HepG2 (cell line): ENCODE data around the gene IFT122. TPM values are rescaled to one million over a fixed set of nuclear protein-coding genes. Genes with fewer than 3 reads are reported as not detected.
A peak's percentile ranks its signal among the peaks of the same experiment; 100 is the strongest.

Experiments used
- ASH2L ChIP-seq: fragments of 300-600, 200-600 bp; sonication (generic); IDR thresholded peaks from 2 replicates; pipeline ENCODE4 v1.7.0; 2017; ENCODE audit warnings: low read depth, mild to moderate bottlenecking, moderate library complexity, mixed read lengths, low read length; ENCODE audit not compliant: insufficient read length
- ATF2 ChIP-seq: sonication (generic); formaldehyde crosslinking; IDR thresholded peaks from 2 replicates; pipeline ENCODE4 v1.4.0; 2020; ENCODE audit warnings: missing genetic modification reagents
- CEBPG ChIP-seq: IDR thresholded peaks from 2 replicates; pipeline ENCODE4 v1.6.1; 2016
- CHD4 ChIP-seq: fragments of 200-600 bp; sonication (generic); IDR thresholded peaks from 2 replicates; pipeline ENCODE4 v1.7.0; 2017; ENCODE audit warnings: mild to moderate bottlenecking, low read length, borderline replicate concordance
- E2F1 ChIP-seq: sonication (generic); formaldehyde crosslinking; IDR thresholded peaks from 2 replicates; pipeline ENCODE4 v1.5.0; 2020; ENCODE audit warnings: missing genetic modification reagents
- GPBP1L1 ChIP-seq: sonication (generic); formaldehyde crosslinking; IDR thresholded peaks from 2 replicates; pipeline ENCODE4 v1.5.0; 2020; ENCODE audit warnings: mild to moderate bottlenecking, missing genetic modification reagents
- MAZ ChIP-seq, 2 experiments: sonication (generic) in 1 of 2; formaldehyde crosslinking in 1 of 2; IDR thresholded peaks; 2 replicates each; pipeline versions ENCODE4 v1.5.0 to v1.6.1; 2012 to 2020; ENCODE audit warnings: low read depth in 2 of 2, mild to moderate bottlenecking in 2 of 2, borderline replicate concordance in 1 of 2, improper control_type of control experiment in 1 of 2, low read length in 1 of 2, missing genetic modification reagents in 1 of 2, moderate library complexity in 1 of 2
- MLLT10 ChIP-seq: sonication (generic); formaldehyde crosslinking; IDR thresholded peaks from 2 replicates; pipeline ENCODE4 v1.4.0; 2020; ENCODE audit warnings: missing genetic modification reagents
- NR2F6 ChIP-seq, 2 experiments: IDR thresholded peaks; 2 replicates each; pipeline ENCODE4 v1.6.1; 2016; ENCODE audit warnings: antibody characterized with exemption in 1 of 2, mild to moderate bottlenecking in 1 of 2
- ONECUT2 ChIP-seq: sonication (generic); formaldehyde crosslinking; IDR thresholded peaks from 2 replicates; pipeline ENCODE4 v1.4.0; 2020; ENCODE audit warnings: missing genetic modification reagents
- POLR2G ChIP-seq: fragments of 200-400 bp; formaldehyde crosslinking; IDR thresholded peaks from 2 replicates; pipeline ENCODE4 v1.6.1; 2018; ENCODE audit warnings: mild to moderate bottlenecking, low read depth, low read length, moderate library complexity
- RORA ChIP-seq: sonication (generic); formaldehyde crosslinking; IDR thresholded peaks from 2 replicates; pipeline ENCODE4 v1.5.0; 2020; ENCODE audit warnings: mild to moderate bottlenecking, missing genetic modification reagents, moderate library complexity
- SRSF1 ChIP-seq: fragments of 200-400 bp; formaldehyde crosslinking; optimal IDR thresholded peaks from 2 replicates; pipeline ENCODE3; 2017; ENCODE audit warnings: mild to moderate bottlenecking, low read depth, low read length, moderate library complexity
- THRA ChIP-seq: sonication (generic); formaldehyde crosslinking; IDR thresholded peaks from 2 replicates; pipeline ENCODE4 v1.4.0; 2020; ENCODE audit warnings: missing genetic modification reagents, borderline replicate concordance
- TOE1 ChIP-seq: sonication (generic); formaldehyde crosslinking; IDR thresholded peaks from 2 replicates; pipeline ENCODE4 v1.4.0; 2020; ENCODE audit warnings: mild to moderate bottlenecking, missing genetic modification reagents
- ZBTB2 ChIP-seq: sonication (generic); formaldehyde crosslinking; IDR thresholded peaks from 2 replicates; pipeline ENCODE4 v1.8.0; 2022; ENCODE audit warnings: low read depth, missing genetic modification reagents
- ZFAT ChIP-seq: sonication (generic); formaldehyde crosslinking; conservative IDR thresholded peaks from 2 replicates; pipeline ENCODE4 v1.8.1; 2023; ENCODE audit warnings: missing genetic modification reagents, inconsistent platforms
- ZNF274 ChIP-seq: sonication (generic); formaldehyde crosslinking; IDR thresholded peaks from 2 replicates; pipeline ENCODE4 v1.5.1; 2020; ENCODE audit warnings: mild to moderate bottlenecking, missing genetic modification reagents
- ZNF350 ChIP-seq: sonication (generic); formaldehyde crosslinking; IDR thresholded peaks from 2 replicates; pipeline ENCODE4 v1.4.0; 2020; ENCODE audit warnings: mild to moderate bottlenecking, low read depth, missing genetic modification reagents, borderline replicate concordance
- ZNF430 ChIP-seq: sonication (generic); formaldehyde crosslinking; IDR thresholded peaks from 2 replicates; pipeline ENCODE4 v1.9.0; 2021; ENCODE audit warnings: mild to moderate bottlenecking, missing genetic modification reagents
- ZNF432 ChIP-seq: sonication (generic); formaldehyde crosslinking; IDR thresholded peaks from 2 replicates; pipeline ENCODE4 v1.5.0; 2020; ENCODE audit warnings: missing genetic modification reagents, mild to moderate bottlenecking, borderline replicate concordance
- ZNF724P ChIP-seq: sonication (generic); formaldehyde crosslinking; IDR thresholded peaks from 2 replicates; pipeline ENCODE4 v1.8.0; 2022; ENCODE audit warnings: missing genetic modification reagents, borderline replicate concordance
- ZNF768 ChIP-seq: sonication (generic); formaldehyde crosslinking; IDR thresholded peaks from 2 replicates; pipeline ENCODE4 v1.4.0; 2020; ENCODE audit warnings: missing genetic modification reagents
- ZNF782 ChIP-seq: sonication (generic); formaldehyde crosslinking; IDR thresholded peaks from 2 replicates; pipeline ENCODE4 v1.4.0; 2020; ENCODE audit warnings: missing genetic modification reagents, mild to moderate bottlenecking, borderline replicate concordance
- polyA plus RNA-seq, 8 experiments: library from polyadenylated mRNA; depleted of rRNA in 3 of 8; stranded (reverse) in 7 of 8; unstranded in 1 of 8; fragments of >200 nt; fragmentation: Illumina TruSeq in 4 of 8; extraction: Trizol in 4 of 8; gene quantifications; 2 replicates each; pipeline versions ENCODE4 v1.2.1 to v1.2.3, GENCODE V29; 2011 to 2016; ENCODE audit warnings: low read depth in 4 of 8, missing spikeins in 1 of 8, mixed read lengths in 1 of 8; ENCODE audit not compliant: insufficient read depth in 1 of 8
- total RNA-seq, 5 experiments: library from RNA; depleted of rRNA; stranded (reverse); fragments of >200 nt; fragmentation: Illumina TruSeq; extraction: Trizol; gene quantifications; 2 replicates each; pipeline ENCODE4 v1.2.3, GENCODE V29; 2016; ENCODE audit warnings: low read depth in 1 of 5

IFT122 gene
- total and polyA plus RNA-seq, 2 of the 13 experiments (the other 11 are each of a cell fraction or from before 2014, with no cell fraction given) = 10.1 to 10.3 TPM

GRCh38 chr3:129439226-129439816 lies 703 bp upstream of the IFT122 start (continued):
- TF ChIP-seq GPBP1L1 (CRISPR knock-in tag) (no peak), E2F1 (no peak), POLR2G (no peak), RORA (CRISPR knock-in tag) (no peak), ZNF432 (CRISPR knock-in tag) (no peak), ZNF768 (CRISPR knock-in tag) (no peak; the same call in 1 of the 2 replicates), ZNF430 (CRISPR knock-in tag) (no peak; the same call in 1 of the 2 replicates), ZNF782 (CRISPR knock-in tag) (no peak), ONECUT2 (no peak), CHD4 (peak; percentile 81), ZNF274 (CRISPR knock-in tag) (no peak), ASH2L (no peak), CEBPG (CRISPR knock-in tag) (no peak), SRSF1 (no peak), NR2F6 (IDR thresholded peaks at IDR 0.05) (no peak), NR2F6 (CRISPR knock-in tag; IDR thresholded peaks at IDR 0.05) (no peak), THRA (no peak), MLLT10 (CRISPR knock-in tag) (no peak), ZNF724P (CRISPR knock-in tag) (no peak), ZBTB2 (CRISPR knock-in tag) (no peak), ZFAT (CRISPR knock-in tag) (no peak), ZNF350 (no peak), TOE1 (CRISPR knock-in tag) (no peak), ATF2 (CRISPR knock-in tag) (no peak), MAZ (IDR thresholded peaks at IDR 0.05; ENCODE audit: borderline replicate concordance, low read depth, low read length) (no peak), MAZ (CRISPR knock-in tag; IDR thresholded peaks at IDR 0.05; ENCODE audit: low read depth) (no peak)
